ENCODE results near the gene FREM1.

FREM1 gene

DNA sequence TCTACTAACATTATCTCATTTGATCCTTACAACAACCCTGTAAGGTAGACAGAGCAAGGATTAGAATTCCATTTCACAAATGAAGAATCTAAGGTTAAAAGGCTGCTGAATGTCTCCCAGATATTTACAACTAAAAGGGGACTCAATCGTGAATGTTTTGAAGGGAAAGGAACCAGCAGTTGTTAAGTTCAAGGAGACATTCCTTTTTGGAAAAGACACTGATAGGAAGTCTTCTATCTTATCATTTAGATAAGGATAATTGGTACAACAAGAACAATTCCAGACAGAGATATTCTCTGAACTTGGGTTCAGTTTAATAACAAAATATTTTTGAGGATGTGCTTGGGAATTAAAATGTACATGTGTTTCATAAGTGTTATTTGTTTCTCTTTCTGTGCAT lies 150.2 kb downstream of the FREM1 start:
- DNase-seq (ENCODE audit: low read depth, low spot score): no peak

DNA sequence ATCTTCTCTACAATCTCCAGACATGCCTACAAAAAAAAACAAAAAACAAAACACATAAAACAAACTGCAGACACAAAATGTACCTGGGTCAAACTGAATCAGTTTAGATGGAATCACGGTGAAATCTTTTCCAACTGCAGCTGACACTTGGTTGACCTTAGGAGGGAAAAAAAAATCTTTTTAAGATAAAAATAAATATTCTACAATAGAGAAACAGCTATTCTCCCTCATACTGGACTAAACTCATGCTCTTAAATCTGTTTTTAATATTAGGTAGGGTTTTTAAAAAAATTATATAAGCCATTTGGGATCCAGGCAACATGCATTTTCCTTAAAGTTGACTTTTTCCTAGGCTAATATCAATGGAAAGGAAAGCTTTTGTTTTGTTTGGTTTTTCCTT lies 153.9 kb downstream of the FREM1 start:
- DNase-seq (ENCODE audit: low read depth, low spot score): no peak

DNA sequence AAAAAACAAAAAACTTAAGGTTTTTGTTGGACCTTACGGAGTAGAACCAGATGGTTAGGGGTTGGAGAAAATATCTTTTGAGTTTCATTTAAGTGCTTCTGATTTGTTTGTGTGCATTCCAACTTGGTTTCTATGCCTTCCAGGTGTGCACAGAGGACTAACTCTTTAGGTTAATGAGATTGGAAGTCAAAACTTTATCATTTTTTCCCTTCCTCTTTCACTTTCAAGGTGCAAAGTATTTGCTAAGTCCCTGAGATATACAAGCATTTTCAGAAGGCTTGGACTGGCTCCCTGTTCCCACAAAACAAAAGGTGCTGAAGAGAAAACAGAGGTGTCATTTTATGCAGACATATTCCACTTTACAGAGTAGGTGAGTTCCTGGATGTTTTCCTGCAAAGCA lies 157.4 kb downstream of the FREM1 start:
- no peak for DNase-seq (ENCODE audit: low read depth, low spot score)

- no peak for DNase-seq (ENCODE audit: low read depth, low spot score)
Measured at GRCh38 chr9:14752271-14752670, 158.0 kb downstream of the FREM1 start.

DNA sequence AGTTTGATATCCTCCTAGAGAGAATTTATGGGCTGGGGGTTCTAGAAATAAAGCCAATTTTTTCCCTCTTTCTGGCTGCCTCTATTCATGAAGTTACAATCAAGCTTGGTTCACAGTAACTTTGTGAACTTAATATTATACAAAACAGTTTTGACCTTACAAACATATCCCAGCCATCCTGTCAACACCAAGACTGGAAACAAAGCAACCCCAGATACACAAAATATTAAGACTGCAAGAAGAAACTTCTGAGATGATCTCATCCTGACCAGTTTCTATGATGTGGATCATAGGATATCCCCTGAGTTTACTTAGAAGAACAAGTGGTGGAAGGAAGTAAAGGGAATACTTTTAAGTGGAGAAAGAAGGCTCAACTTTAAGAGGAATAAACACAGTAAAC lies 159.4 kb downstream of the FREM1 start:
- no peak for DNase-seq (ENCODE audit: low read depth, low spot score)

DNA sequence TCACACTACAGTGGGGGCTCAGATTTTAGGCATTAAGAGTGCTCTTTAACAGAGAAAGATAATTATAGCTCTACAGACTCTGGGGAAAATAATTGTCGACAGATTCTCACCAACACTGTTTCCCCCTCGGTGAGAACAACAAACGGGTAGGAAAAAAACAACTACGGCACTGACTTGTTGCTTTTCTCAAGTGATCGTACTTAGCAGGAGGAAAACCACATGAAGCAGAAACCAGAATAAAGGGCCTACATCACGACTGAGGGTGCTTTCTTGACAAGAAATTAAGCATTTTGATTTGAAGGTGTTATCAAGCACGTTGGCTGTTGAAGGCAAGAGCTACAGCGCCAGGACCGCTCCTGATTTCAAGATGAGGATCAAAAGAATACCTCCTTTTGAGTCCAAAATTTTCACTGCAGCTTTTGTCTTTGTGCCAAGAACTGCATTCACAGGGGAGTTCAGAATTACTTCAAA lies 160.5 kb downstream of the FREM1 start:
- no peak for DNase-seq (ENCODE audit: low read depth, low spot score)

GRCh38 chr9:14748373-14748772 lies 161.9 kb downstream of the FREM1 start:
- DNase-seq (ENCODE audit: low read depth, low spot score): no peak

- no peak for DNase-seq (ENCODE audit: low read depth, low spot score)
Measured at GRCh38 chr9:14747111-14747510, 163.1 kb downstream of the FREM1 start.

DNA sequence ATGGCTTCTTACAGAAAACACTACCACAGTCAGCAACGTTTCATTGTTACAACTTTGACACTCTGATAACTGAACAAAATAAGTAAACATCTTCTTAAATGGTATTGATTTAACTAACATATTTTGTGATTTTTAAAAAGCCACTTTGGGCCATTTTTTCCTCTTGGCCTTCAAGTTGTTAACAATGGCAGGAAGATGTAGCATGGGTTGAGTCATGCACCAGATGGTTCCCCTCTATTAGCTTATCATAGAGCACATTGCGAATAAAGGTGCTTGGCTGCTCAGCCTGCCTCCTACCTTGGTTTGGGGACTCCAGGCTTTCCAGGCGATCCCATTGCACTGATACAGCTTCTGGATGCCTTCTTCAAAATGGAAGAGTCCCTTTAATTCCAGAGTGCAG lies 163.6 kb downstream of the FREM1 start:
- no peak for DNase-seq (ENCODE audit: low read depth, low spot score)

- DNase-seq (ENCODE audit: low read depth, low spot score): no peak
Measured at GRCh38 chr9:14744768-14745167, 165.5 kb downstream of the FREM1 start.

DNA sequence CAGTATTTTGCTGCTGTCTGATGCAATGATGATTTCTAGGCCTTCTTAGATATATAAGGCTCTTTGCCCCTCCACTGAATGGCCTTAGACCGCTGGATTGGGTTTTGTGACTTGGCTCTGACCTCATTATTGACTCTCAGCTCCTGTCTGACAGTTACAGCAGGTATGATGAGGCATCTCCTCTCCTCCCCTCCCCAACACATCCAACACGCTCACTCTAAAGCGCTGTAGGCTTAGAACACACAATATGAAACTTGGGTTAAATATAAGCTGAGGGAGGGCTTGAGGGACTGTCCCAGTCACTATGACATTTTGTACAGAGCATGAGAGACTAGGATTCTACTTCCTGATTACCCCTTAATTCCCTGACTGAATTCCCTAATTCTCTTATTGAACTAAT lies 168.9 kb downstream of the FREM1 start:
- no peak for DNase-seq (ENCODE audit: low read depth, low spot score)

GRCh38 chr9:14733133-14733532 lies 177.1 kb downstream of the FREM1 start:
- no peak for DNase-seq (ENCODE audit: low read depth, low spot score)

GRCh38 chr9:14731294-14731981 lies 178.8 kb downstream of the FREM1 start:
- DNase-seq (ENCODE audit: low read depth, low spot score): no peak

GRCh38 chr9:14730461-14730898 lies 179.7 kb downstream of the FREM1 start:
- no peak for DNase-seq (ENCODE audit: low read depth, low spot score)

- DNase-seq (ENCODE audit: low read depth, low spot score): no peak
Measured at GRCh38 chr9:14723301-14723700, 186.9 kb downstream of the FREM1 start.

GRCh38 chr9:14722391-14723035 lies 187.7 kb downstream of the FREM1 start, which contains the start of gene CER1:
TSS of gene CER1 (minus strand) at chr9:14722733. CDS start at chr9:14722672, 61 bp downstream.
- no peak for DNase-seq (ENCODE audit: low read depth, low spot score)

DNA sequence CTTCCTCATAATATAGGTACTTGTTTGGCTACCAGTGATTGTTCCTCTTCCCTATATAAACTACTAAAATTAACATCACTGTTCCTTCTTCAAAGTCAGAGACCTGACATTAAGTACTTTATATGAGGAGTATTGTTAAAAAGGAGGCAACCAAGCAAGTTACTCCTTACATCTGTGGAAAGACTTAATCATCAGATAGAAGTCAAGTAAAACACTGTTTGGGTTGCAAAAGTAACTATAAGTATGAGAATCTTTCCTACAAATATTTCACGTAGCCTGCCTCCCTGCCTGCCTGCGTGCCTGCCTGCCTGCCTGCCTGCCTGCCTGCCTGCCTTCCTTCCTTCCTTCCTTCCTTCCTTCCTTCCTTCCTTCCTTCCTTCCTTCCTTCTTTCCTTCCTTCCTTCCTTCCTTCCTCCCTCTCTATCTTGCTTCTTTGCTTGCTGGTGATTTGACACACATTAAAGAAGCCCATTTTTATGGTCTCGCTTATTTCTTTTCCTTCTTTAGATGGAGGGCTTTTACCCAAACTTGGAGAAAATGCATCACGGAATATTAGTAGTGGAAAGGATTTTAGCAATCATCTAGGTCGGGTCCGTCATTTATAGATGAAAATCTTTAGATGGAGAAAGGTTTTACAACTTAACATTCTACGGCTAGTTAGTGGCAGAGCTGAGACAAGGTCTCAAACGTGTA lies 190.9 kb downstream of the FREM1 start:
- DNase-seq (ENCODE audit: low read depth, low spot score): no peak

- no peak for DNase-seq (ENCODE audit: low read depth, low spot score)
Measured at GRCh38 chr9:14715102-14715501, 195.1 kb downstream of the FREM1 start.

DNA sequence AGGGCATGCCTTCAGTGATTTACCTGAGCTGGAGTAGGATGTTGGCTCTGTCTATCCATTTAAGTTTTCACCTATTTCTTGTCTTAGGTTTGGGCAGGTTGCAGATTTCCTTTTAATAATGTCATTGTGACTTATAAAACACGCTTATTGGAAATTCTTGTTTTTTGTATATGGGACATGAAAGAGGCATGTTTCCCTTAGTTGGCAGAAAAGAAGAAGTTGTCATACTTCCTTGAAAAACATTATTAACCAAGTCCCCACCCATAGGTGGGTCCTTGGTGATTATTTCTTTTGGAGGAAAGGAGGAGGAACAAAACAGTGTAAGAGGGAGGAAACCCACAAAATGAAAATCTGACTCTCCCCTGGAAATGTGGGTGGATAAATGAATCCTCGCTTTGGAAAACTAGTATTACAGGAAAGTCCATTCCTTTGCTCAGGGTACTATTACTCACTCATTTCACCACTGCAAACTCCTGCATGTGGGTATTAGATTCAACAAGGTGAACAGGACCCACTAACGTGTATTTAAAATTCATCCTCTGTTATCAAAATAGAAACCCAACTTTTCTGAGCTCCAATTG lies 197.0 kb downstream of the FREM1 start:
- DNase-seq (ENCODE audit: low read depth, low spot score): no peak

DNA sequence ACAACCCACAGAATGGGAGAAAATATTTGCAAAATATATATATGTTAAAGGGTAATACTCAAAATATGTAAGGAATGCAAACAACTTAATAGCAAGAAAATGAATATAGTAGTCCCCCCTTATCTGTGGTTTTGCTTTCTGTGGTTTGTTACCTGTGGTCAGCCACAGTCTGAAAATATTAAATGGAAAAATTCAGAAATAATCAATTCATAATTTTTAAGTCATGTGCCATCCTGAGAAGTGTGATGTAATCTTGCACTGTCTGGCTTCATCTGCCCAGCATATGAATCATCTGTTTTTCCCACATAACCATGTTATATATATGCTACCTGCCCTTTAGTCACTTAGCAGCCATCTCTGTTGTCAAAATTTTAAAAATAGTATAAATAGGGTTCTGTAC lies 199.4 kb downstream of the FREM1 start:
- no peak for DNase-seq (ENCODE audit: low read depth, low spot score)

DNA sequence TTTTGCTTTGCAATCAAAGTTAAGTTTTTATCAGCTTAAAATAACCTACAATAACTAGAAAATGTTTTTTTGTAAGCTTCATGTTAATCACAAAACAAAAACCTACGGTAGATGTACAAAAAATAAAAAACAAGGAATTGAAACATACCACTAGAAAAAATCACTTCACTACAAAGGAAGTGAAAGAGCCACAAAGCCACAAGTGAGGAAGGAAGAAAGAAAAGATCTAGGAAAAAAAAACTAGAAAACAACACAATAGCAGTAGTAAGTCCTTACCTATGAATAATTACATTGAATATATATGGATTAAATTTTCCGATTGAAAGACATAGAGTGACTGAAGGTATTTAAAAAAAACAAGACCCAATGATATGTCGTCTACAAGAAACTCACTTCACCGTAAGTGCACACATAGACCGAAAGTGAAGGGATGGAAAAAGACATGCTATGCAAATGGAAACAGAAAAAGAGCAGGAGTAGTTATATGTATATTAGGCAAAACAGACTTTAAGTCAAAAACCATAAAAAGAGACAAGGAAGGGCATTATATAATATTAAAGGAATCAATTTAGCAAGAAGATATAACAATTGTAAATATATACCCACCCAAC lies 203.6 kb downstream of the FREM1 start:
- DNase-seq (ENCODE audit: low read depth, low spot score): no peak

- DNase-seq (ENCODE audit: low read depth, low spot score): no peak
Measured at GRCh38 chr9:14705079-14705478, 205.1 kb downstream of the FREM1 start.
